Ammon's horn (tissue), 1 donor: ENCODE measurements around the gene NIPSNAP2.
"Not testable (repeated sequence)": the region's sequence is repeated elsewhere in the genome, so short reads cannot be mapped to it uniquely, and the experiment has no call there.

Experiments
- DNase-seq: peaks from one replicate; pipeline ENCODE4 v3.0.0-alpha.2; 2016; ENCODE audit warnings: low spot score

The NIPSNAP2 gene

DNA sequence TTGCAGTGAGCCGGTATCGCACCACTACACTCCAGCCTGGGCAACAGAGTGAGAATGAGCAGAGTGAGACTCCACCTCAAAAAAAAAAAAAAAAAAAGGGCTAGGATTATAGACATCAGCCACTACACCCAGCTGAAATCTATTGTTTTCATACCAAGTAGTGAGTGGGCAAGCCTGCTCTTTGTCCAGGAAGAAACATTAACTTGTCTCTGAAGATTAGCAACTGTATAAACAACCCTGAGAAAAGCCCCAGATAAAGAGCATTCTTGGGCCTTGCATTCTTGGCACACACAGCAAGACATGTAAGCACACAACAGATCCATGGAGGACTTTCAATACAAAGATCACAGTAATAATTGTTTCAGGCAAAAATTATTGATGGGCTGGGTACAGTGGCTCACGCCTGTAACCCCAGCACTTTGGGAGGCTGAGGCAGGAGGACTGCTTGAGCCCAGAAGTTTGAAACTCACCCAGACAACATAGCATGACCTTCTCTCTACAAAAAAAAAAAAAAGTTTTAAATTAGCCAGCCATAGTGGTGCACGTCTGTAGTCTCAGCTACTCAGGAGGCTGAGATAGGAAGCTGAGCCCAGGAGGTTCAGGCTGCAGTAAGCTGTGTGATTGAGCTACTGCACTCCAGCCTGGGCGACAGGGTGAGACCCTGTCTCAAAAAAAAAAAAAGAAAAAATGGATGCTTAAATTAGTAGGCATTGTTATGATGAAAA, 82.5 kb downstream of the NIPSNAP2 start:
- DNase-seq, result no peak

DNA sequence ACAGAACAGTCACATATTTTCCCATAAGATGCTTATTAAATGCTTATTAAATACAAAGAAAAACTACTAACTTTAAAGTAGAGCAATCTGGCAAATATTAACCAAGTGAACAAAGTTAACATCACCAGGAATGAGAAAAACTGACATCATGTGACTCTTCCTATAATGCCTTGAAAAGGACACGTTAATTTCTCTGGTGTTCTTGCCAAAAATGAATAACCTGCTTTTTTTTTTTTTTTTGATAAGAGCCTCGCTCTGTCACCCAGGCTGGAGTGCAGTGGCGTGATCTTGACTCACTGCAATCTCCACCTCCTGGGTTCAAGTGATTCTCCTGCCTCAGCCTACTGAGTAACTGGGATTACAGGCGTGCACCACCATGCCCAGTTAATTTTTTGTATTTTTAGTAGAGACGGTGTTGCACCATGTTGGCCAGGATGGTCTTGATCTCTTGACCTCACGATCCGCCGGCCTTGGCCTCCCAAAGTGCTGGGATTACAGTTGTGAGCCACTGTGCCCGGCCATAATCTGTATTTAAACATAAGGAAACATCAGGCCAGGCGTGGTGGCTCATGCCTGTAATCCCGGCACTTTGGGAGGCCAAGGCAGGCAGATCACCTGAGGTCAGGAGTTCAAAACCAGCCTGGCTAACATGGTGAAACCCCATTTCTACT, 83.2 kb downstream of the NIPSNAP2 start:
- DNase-seq, result not testable (repeated sequence)

DNA sequence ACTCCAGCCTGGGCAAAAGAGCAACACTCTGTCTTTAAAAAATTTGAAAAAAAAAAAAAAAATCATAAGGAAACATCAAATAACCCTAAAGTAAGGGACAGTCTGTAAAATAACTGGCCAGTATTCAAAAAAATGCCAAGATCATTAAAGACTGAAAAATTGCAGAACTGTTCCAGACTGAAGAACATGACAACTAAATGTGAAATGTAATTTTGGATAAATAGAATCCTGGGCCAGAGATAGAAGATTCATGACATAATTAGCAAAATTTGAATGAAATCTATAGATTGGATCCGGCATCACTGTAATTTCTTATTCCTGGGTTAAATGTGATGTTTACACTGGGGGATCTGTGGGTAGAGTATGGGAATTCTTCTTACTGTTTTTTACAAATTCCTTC, 83.9 kb downstream of the NIPSNAP2 start:
- no peak for DNase-seq

- DNase-seq, result not testable (repeated sequence)
Observed at GRCh38 chr7:56048763-56049162, 84.4 kb downstream of the NIPSNAP2 start.
